Measurements from ENCODE around the gene ARF3. TPM values are rescaled to one million over a fixed set of nuclear protein-coding genes. Genes with fewer than 3 reads are reported as not detected.

The ARF3 gene
- total RNA-seq, 1 donor from 2014 or later, result 46.1 TPM

- peak; percentile 37 for DNase-seq
Observed at GRCh38 chr12:48965298-48965838, 8.1 kb upstream of the ARF3 start.

DNA sequence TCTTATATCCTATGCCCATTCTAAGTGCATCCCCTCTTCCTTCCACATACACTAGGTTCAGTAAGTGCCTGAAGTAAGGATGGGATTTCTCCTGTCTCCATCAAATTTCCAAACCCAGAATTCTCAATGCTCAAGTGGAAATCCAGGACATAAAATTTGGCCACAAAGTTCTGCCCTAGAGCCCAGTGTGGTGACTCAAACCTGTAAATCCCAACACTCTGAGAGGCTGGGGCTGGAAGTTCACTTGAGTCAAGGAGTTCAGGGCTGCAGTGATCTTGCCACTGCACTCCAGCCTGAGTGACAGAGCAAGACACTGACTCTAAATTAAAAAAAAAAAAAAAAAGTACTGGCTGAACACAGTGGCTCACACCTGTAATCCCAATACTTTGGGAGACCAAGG lies 4.5 kb upstream of the ARF3 start:
- no peak for DNase-seq

GRCh38 chr12:48961331-48961730 lies 4.0 kb upstream of the ARF3 start:
- no peak for DNase-seq

GRCh38 chr12:48960834-48961233 lies 3.5 kb upstream of the ARF3 start:
- DNase-seq, result no peak

GRCh38 chr12:48958049-48958388 lies 732 bp upstream of the ARF3 start:
- DNase-seq, result no peak

DNA sequence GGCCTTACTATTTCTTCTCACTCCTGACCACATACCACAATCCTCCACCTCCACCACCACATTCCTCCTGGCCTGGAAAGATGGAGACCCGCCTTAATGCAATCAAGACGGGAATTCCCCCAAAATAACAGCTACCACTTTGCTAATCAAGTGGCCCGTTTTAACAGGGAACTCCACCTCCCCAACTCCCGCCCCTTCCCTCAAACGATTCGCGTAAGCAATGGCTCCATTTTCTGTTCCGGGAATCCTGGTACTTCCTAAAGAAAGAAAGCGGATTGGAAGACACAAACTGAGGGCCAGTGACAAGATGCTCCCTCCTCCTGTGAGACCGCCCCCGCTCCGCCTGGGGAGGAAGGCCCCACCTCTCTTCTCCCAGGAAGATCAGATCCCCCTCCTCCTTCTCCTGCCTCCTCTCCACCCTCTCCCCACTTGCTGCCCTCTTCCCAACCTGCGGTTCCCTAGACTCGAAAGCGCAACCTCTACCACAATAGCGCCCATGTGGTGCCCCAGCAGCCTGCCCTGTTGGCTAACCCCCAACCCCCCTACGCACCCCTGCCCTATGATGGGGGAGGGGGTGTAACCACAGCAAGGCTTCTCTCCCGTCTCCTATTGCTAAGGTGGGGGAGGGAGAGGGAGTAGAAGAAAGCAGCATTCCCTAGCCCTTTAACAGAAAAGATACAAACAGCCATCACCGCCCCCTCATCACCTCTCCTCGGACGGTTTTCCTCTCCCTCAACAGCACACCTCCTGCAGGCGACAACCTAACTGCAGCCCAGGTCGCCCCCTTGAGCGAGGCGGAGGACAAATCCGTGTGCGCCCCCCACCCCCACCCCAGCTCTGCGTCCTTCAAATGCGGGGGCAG lies 777 bp downstream of the ARF3 start:
- DNase-seq, result peak; percentile 96

DNA sequence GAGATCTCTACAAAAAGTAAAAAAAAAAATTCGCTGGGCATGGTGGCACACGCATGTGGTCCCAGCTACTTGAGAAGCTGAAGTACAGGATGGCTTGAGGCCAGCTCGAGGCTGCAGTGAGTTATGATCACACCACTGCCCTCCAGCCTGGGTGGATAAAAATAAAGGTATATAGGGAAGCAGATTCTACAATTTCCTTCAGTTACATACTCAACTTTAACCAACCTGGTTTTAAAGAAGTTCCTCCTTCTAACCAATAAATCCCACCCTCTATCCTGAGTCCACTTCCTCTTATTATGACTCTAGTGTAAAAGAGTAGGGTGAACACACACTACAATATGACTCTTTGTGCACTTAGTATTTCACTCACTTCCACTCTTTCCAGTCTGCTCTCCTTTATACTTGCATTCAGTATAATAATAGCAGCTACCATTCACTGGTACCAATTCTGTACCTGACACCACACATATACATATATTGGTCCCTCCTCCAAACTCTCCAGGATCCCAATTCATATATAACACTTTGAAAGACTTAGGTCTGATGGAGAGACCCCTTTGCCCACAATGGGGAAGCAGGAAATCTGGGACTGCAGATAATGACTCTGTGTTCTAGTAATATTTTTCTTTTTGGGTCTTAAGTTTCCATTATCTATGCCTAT lies 2.3 kb downstream of the ARF3 start:
- no peak for DNase-seq

DNA sequence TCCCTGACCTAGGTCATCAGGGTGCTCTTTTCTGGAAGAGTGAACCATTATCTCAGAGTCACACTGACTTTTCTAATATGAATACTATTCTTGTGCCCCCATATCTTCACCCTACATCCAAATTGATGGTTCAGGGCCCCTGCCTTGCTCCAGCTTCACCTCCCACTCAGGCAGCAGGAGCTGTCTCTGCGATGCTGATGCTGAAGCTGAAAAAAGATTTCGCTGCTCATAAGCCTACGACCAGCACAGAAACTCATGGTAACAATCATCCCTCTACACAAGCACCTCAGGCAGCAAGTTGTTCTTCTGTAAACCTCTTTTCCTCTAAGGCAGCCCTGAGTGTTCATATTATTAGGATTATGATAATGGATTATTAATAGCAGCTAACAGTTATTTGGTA lies 3.2 kb downstream of the ARF3 start:
- DNase-seq, result no peak

DNA sequence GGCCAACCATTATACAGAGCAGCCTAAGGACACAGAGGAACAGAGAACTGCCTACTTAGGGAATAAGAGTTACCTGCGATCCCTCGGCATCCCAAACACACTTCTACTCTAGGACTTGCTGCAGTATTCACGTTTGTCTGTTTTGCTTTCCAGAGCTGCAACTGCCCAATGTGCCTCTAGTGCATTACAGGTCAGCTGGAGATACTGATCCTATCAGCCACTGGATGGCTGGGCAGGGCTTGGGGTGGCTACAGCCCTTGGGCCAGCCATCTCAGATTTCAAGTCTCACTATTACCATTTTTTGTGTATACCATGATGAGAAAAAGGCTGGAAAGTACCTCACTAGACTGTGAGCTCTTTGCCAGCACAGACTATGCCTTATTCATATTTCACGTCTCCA lies 4.6 kb downstream of the ARF3 start:
- no peak for DNase-seq

GRCh38 chr12:48947727-48948126 lies 9.6 kb downstream of the ARF3 start:
- no peak for DNase-seq

DNA sequence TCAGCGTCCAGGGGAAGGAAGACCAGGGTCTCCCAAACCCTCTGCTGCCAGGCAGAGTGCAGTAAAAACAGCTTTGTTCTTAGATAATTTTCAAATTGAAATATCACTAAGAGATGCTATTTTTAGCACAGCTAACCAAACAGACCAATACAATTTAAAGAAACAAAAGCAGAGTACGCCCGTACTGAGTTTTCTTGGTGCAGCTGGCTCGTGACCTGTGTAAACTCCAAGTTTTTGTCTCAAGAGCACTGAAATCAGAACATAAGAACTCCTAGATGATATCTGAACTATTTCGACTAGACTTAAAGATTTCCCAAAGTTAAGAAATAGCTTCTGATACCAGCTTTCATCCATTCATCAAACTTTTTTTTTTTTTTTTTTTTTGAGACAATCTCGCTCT lies 10.3 kb downstream of the ARF3 start:
- DNase-seq, result no peak

DNA sequence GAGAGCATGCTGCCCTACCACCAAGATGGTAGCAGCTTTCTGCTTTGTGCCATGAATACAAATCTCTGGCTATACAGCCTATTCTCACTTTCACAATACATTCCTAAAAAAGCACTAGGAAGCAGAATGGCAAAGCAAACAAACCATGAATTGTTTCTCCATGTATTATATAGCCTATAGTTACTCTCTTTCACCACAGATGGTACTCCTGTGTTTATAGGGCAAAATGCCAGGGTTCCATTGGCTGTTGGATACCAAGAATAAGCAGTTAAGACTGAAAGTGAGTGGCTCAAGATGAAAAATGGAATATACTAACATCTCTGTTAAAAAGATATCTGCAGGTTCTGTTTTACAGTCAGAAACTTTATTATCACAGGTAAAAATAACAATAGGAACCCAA lies 11.1 kb downstream of the ARF3 start:
- DNase-seq, result peak; percentile 33

- no peak for DNase-seq
Observed at GRCh38 chr12:48943221-48943620, 14.1 kb downstream of the ARF3 start.

DNA sequence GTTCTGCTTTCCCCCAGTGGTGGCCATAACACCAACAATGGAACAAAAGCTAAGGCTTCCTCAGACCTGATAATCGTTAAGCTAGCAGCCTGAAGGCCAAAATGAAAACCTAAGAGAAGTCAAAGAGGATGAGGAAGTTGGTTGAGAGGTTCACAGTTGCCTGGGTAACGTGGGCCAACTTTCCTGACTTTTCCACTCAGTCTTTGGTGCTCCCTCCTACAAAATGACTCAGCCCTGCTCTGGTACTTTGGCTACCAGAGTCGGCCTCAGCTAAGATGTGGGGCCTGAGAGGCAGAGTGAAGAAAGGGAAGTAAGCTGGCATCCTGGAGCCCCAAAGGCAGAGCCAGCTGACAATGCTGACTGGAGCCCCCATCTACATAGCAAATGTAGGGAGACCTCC lies 17.1 kb downstream of the ARF3 start:
- DNase-seq, result no peak

DNA sequence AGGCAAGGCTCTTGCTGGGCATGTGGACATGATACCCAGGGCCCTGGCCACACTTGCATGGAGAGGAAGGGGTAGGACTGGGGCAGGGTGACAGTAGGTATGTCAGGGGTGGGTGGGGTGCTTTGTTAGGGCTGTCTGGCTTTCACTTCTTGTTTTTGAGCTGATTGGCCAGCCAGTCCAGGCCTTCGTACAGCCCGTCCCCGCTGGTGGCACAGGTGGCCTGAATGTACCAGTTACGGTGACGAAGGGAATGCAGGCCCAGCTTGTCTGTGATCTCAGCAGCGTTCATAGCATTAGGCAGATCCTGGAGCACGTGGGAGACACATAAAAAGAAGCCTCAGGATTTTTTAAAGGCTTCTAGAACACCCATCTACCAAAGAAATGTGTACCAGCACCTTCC lies 18.5 kb downstream of the ARF3 start:
- DNase-seq, result no peak

DNA sequence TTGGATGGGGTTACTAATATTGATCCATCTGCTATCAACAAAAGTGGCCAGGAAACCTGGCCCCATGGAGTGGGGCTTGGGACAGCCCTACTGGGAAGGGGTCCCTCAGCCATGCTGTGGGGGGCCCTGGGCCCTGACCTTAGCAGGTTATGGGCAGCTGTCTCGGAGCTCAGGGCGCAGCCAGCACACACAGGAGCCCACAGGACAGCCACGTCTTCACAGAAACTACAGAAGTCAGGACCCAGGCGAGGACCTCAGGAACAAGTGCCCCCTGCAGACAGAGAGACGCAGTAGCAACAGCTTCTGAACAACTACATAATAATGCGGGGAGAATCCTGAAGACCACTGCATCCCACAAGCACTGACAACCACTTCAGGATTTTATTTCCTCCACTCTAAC lies 20.1 kb downstream of the ARF3 start:
- DNase-seq, result no peak

DNA sequence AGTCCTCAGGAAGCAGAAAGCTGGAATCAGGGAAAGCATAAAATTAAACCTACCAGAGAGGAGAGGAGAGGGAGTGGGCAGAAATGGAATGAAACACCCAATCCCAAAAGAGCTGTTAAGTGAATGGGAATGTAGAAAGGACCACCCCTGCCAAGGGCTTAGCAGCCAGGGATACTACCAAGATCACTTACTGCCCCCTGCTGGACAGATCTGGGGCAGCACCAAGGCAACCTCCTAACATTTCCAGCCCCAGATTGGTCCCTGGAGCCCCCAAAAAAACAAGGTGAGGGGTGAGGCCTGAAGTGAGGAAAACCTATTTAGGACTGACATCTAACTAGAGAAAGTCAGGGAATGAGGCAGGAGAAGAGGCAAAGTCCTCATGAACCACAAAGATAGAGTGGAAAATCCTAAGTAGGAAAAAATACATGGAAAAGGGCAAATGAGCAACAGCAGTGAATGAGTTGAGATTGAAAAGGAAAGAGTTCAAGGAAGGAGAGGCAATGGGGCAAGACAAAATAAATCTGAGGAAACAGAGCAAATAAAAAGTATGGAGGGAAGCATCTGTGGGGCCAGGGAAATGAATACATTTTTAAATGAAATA lies 20.8 kb downstream of the ARF3 start:
- peak; percentile 86 for DNase-seq

GRCh38 chr12:48934312-48934706 lies 23.0 kb downstream of the ARF3 start:
- peak; percentile 34 for DNase-seq

DNA sequence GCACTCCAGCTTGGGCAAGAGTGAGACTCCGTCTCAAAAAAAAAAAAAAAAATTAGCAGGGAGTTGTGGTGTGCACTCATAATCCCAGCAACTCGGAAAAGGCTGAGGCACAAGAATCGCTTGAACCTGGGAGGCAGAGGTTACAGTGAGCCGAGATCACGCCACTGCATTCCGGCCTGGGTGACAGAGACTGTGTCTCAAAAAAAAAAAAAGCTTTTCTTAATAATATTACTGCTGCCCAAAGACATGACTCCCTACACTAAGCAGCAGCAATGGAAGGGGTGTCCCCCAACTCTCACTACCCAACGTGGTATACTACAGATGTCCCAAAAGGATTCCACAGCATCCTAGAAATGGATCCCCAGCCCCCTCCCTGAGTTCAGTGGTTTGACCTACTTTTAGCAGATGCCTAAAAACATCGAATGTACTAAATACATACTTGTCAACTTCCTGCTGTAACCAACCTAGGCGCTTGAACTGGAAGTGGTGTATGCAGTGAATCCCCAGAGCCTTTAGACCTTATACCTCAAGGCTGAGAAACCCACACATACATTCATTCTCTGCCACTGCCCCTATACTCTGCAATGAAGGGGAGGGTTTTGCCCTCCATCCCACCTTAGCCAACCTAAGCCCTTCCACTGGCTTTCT lies 23.5 kb downstream of the ARF3 start:
- DNase-seq, result no peak

GRCh38 chr12:48932878-48933277 lies 24.4 kb downstream of the ARF3 start:
- DNase-seq, result peak; percentile 36

DNA sequence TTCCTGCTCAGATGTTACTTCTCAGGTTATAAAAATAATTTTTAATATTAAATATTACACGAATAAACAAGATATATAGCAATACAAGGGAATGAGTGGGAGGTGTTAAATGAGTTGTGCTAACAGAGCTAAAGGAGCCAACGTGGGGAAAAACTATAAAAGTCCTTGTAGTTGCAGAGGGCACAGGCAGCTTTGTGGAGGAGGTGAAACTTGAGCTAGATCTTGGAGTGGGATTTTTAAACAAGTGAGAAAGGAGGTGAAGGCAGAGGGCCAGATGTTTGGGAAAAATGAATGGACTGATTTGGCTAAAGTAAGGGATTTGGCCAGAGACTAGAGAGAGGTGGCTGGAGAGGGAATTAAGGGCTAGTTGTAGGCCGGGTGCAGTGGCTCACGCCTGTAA lies 26.8 kb downstream of the ARF3 start:
- no peak for DNase-seq

DNA sequence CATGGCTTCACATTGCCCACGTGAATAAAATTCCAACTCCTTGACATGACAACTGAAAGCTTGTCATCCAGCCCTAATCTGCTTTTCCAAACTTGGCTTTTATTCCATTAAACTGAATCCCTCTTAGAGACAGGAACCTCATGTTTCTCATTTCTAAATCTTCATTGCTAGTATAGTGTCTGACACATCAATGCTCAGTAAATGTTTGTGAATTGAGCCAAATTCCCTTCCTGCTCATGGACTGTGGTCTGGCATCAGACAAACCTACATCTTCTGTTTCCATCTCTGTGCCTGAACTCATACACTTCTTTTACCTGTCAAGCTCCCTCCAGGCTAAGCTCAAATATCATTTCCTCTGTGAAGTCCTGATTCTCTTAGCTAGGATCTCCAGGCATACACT lies 27.7 kb downstream of the ARF3 start:
- DNase-seq, result no peak

- no peak for DNase-seq
Observed at GRCh38 chr12:48927261-48927660, 30.0 kb downstream of the ARF3 start.

Measured in dermis blood vessel endothelial cell (primary cell).